ENCODE data around the gene PEX14. TPM values are rescaled to one million over a fixed set of nuclear protein-coding genes. Genes with fewer than 3 reads are reported as not detected.
"Not testable (repeated sequence)": the region's sequence is repeated elsewhere in the genome, so short reads cannot be mapped to it uniquely, and the experiment has no call there.

PEX14 gene, protein sequence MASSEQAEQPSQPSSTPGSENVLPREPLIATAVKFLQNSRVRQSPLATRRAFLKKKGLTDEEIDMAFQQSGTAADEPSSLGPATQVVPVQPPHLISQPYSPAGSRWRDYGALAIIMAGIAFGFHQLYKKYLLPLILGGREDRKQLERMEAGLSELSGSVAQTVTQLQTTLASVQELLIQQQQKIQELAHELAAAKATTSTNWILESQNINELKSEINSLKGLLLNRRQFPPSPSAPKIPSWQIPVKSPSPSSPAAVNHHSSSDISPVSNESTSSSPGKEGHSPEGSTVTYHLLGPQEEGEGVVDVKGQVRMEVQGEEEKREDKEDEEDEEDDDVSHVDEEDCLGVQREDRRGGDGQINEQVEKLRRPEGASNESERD
- 22.4 TPM for polyA plus RNA-seq (2012; ENCODE audit: insufficient read depth, insufficient read length)

DNA sequence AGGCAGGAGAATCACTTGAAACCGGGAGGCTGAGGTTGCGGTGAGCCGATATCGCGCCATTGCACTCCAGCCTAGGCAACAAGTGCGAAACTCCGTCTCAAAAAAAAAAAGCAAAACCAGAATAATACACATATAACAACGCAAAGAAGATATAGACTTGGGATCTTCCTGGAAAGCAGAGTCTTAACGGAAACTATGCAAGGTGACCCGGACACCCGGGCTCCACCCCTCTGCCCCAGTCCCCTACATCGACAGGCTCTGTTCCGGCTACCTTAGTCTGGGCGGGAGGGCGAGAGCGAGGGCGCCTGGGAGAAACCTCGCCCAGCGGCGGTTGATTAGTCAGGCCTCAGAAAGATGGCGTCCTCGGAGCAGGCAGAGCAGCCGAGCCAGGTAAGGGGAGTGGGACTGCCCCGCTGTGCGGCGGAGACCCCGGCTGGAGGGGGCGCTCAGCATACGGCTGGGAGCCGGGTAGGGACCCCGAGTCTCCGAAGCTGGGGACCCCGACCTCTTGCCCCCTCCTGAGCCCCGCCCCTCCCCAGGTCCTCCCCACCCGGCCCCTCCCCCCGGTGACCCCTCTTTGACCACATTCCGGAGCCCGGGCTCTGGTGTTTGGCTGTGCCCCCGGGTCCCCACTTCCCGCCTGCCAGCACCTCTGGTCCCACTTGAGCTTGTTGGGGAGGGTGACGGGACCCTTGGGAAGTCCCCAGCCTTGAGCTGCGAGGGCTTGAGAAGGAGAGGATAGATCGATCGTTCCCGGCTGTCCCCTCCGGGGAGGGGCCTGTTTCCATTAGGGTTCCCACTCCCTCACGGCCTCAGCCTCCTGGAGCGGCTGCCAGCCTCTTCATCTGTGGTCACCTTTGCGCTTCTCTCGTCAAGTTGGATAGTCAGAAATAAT is at the start of gene PEX14:
Gene PEX14 (plus strand): TSS at position 338 of the 895 bp plus-strand sequence. CDS start 17 bp downstream, at position 355.
- H3K4me3 ChIP-seq (ENCODE audit: low read length), result peak within 1 kb of the TSS; percentile 90
- DNase-seq (ENCODE audit: low read depth, low spot score), result peak; percentile 81

DNA sequence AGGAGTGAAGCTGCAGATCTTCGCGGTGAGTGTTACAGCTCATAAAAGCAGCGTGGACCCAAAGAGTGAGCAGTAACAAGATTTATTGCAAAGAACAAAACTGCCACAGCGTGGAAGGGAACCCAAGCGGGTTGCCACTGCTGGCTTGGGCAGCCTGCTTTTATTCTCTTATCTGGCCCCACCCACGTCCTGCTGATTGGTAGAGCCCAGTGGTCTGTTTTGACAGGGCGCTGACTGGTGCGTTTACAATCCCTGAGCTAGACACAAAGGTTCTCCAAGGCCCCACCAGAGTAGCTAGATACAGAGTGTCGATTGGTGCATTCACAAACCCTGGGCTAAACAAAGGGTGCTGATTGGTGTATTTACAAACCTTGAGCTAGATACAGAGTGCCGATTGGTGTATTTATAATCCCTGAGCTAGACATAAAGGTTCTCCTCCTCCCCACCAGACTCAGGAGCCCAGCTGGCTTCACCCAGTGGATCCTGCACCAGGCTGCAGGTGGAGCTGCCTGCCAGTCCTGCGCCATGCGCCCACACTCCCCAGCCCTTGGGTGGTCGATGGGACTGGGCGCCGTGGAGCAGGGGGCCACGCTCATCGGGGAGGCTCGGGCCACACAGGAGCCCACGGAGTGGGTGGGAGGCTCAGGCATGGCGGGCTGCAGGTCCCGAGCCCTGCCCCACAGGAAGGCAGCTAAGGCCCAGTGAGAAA is 48.8 kb upstream of the PEX14 start:
- not testable (repeated sequence) for H3K4me3 ChIP-seq (ENCODE audit: low read length); DNase-seq (ENCODE audit: low read depth, low spot score)

DNA sequence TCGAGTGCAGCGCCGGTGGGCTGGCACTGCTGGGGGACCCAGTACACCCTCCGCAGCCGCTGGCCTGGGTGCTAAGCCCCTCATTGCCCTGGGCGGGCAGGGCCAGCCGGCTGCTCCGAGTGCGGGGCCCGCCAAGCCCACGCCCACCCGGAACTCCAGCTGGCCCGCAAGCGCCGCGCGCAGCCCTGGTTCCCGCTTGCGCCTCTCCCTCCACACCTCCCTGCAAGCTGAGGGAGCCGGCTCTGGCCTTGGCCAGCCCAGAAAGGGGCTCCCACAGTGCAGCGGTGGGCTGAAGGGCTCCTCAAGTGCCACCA is 48.3 kb upstream of the PEX14 start:
- DNase-seq (ENCODE audit: low read depth, low spot score); H3K4me3 ChIP-seq (ENCODE audit: low read length): not testable (repeated sequence)

DNA sequence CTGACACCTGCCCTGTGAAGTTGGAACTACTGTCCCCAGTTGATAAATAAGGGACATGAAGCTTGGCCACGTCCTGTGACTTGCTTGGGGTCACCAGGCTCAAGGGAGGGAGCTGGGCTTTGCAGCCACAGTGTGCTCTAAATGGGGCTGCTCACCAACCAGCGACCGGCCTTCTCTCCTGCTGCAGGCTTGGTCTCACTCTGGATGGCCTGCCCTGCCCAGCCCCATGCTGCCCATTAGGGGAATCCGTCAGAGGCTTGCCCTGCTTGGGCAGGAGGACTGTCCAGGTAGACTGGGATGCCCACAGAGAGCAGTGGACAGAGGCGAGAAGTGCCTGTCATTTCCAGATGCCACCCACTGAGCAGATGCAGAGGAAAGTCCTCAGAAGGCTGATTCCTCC is 45.8 kb upstream of the PEX14 start:
- no peak overlapping the region for H3K4me3 ChIP-seq (ENCODE audit: low read length)
- DNase-seq (ENCODE audit: low read depth, low spot score), result no peak

DNA sequence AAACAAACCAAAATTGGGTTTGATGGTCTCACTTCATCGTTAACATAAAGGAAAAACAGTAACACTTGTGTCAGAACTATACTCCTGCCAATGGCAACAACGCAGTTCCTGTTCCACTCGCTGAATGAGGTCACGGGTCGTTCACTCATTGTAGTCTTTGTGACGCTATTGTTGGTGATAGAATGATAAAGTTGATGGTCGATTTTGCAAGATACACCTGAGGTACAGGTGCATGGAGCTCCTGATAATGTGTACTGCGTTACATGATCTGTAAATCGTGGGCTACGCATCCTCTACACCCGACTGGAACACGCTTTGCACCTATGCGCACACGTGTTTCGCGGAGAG is 44.9 kb upstream of the PEX14 start:
- DNase-seq (ENCODE audit: low read depth, low spot score), result no peak
- peak overlapping the region; percentile 94 for H3K4me3 ChIP-seq (ENCODE audit: low read length)

DNA sequence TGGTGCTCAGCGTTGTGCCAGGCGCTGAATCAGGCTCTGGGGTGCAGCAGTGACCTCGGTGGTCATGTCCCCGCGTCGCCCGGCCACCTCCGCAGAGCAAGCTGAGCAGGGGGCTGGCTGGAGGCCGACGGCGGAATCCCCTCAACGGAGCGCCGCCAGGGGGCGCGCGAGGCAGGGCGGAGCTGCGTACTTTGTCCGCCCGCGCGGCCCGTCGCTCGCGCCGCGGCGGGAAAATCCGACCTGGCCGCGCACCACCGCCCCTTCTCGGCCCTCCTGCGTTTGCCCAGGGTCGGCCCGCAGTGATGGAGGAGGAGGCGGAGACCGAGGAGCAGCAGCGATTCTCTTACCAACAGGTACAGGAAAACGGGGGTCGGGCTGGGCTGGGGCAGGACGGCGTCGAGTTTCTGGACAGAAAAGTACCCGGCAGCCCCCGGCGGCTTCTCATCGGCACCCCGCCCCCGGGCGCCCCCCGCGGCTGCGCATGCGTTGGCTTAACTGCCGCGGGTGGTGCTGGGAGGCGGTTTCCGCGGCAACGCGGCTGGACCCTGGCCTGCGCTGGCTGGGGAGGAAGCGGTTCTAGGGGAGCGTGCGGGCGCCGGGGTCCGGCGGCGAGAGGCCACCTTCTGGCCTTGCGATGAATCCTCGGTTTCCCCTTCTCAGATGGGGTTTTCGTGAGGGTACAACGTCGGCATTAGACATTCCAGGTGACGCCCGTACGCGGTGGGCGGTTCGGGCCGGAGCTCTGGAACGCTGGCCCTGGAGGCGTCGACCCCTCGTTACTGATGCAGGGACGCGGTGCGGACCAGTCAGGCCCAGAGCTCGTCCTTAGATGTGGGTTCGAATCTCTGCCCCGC is 44.3 kb upstream of the PEX14 start, which contains the start of gene CENPS:
Gene CENPS (plus strand): TSS at position 218 of the 854 bp plus-strand sequence. CDS start 85 bp downstream, at position 303.
- peak; percentile 70 for DNase-seq (ENCODE audit: low read depth, low spot score)
- H3K4me3 ChIP-seq (ENCODE audit: low read length), result peak within 1 kb of the TSS; percentile 94

DNA sequence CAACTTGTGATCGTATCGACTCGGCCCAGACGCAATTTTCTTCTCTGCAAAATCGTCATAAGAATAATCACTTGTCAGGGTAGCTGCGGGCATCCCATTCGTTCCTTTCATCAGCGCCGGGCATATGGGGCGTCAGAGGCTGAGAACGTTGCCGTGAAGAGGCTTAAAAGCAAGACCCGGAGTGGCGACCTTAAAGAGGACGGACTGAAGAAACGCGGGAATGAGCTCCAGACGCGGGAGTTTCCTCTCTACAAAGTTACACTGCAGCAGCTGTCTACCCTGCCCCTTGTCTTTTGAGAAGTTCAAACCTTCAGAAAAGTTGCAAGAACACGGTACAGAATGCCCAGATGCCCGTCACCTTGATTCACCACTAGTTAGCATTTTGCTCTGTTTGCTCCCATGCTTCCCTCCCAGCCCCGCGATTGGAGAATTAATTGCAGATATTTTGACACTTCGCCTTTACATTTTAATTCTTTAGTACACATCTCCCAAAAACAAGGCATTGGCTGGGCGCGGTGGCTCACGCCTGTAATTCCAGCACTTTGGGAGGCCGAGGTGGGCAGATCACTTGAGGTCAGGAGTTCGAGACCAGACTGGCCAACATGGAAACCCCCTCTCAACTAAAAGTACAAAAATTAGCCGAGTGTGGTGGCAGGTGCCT is 43.5 kb upstream of the PEX14 start:
- H3K4me3 ChIP-seq (ENCODE audit: low read length), result peak overlapping the region; percentile 94
- DNase-seq (ENCODE audit: low read depth, low spot score), result no peak

DNA sequence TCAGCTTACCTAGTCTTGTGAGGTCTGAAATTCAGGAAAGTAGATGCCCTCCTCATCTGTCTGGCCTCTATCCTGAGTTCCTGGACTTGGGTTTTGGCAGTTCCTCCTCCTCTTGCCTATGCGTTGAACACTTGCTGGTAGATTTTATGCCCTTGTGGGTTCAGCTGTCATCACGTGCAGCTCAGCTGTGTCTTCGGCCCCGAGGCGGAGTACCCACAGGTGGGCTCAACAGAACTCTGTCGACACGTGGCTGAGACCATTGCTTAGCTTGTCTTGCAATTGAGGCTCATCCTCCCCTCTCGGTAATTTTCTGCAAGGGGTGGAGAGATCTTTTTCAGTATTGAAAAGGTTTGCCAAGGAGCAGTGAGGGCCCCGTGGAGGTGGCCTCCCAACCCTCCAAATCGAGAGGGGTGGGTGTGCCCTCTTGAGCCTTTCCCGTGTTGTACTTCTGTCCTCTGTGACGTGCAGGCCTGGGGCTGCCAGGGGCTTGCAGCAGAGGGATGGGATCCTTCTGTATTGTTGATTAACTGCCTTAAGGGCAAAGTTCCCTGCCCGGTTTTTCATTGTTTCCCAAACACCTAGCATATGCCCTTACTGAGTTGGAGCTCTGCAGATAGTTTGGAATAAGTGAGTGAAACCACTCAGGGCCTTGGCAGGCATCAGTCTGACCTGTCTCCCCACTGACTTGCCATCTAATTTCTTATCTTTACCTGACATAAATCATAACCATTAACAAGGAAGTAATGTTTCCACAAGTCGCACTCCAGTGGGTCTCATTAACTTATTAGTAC is 41.6 kb upstream of the PEX14 start:
- no peak overlapping the region for H3K4me3 ChIP-seq (ENCODE audit: low read length)
- DNase-seq (ENCODE audit: low read depth, low spot score), result no peak

DNA sequence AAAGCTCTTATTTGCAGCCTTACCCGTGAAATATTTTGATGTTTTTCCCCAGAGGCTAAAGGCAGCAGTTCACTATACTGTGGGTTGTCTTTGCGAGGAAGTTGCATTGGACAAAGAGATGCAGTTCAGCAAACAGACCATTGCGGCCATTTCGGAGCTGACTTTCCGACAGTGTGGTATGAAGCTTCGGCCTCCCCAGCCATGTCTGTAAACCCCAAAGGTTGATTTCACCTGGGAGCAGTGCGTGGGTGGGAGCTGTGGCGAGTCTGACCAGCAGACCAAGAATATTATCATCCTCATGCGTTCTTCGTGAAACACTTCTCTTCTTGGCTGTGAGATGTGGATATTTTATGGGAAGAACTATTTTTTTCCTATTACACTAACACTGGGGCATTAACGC is 41.0 kb upstream of the PEX14 start:
- no peak overlapping the region for H3K4me3 ChIP-seq (ENCODE audit: low read length)
- DNase-seq (ENCODE audit: low read depth, low spot score), result no peak

DNA sequence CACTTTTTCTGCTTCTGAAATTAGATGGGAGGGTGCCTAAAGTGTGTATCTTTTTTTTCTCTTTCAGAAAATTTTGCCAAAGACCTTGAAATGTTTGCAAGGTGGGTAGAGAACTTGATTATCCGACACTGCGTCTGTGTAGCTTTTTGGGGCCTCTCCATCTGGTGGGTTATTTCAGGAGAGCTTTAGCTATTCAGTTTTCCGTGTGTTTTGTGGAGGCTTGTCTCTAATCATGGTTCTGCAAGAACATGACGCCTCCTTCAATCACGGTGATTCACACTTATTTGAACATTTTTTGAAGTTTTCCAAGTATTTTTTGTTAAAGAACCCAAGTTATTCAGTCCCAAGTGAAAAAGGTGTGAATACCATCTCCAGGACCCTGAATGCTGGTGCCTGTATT is 40.2 kb upstream of the PEX14 start:
- no peak for DNase-seq (ENCODE audit: low read depth, low spot score)
- no peak overlapping the region for H3K4me3 ChIP-seq (ENCODE audit: low read length)

DNA sequence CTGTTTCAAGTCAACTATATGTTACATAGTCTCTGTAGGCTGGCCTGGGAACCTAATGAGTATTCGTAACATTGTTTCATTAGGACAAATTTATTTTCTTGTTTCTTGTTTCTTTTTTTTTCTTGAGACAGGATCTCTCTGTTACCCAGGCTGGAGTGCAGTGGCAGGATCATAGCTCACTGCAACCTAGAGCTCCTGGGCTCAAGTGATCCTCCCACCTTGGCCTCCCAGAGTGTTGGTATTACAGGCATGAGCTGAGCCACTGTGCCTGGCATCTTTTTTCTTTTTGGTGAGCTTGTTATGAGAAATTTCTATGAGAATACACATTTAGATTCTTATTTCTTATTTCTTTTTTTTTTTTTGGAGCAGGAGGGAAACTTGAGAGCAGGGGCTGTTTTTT is 37.7 kb upstream of the PEX14 start:
- no peak for DNase-seq (ENCODE audit: low read depth, low spot score)
- no peak overlapping the region for H3K4me3 ChIP-seq (ENCODE audit: low read length)

DNA sequence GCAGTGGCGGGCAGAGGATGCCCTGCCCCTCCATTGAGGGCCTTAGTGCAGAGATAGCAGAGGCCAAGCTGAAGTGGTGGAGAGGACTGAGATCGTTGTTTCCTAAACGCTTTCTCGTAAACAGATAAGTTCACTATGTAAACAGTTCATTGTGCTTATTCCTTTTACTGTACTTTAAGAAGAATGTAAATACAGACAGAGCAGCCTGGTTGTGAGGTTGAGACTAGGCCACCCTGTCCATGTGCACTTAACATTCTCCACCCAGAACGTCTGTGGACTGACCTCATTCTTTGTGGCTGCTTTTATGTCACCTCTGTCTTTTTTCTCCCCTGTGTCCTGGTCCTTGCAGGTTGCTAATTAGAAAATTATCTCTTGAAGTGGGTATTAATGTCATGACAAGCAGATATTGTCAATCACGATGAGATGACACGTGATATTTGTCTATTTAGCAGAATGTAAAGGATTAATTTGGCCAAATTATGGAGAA is 36.0 kb upstream of the PEX14 start:
- no peak overlapping the region for H3K4me3 ChIP-seq (ENCODE audit: low read length)
- DNase-seq (ENCODE audit: low read depth, low spot score), result no peak

DNA sequence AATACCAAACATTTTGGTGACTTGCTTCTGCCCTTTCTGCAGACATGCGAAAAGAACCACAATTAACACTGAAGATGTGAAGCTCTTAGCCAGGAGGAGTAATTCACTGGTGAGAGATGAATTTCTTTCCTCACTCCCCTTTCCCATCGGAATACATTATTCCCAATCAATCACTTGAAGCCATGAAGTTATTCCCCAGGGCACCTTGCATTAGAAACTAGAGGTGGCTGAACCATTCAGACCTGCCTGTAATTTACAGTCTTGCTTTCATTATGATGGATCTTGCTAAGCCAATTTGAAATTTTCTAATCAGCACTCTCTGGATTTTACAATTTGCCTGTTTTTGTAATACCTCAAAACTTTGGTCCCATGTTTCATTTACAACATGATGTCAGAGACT is 34.4 kb upstream of the PEX14 start:
- no peak overlapping the region for H3K4me3 ChIP-seq (ENCODE audit: low read length)
- DNase-seq (ENCODE audit: low read depth, low spot score), result no peak

DNA sequence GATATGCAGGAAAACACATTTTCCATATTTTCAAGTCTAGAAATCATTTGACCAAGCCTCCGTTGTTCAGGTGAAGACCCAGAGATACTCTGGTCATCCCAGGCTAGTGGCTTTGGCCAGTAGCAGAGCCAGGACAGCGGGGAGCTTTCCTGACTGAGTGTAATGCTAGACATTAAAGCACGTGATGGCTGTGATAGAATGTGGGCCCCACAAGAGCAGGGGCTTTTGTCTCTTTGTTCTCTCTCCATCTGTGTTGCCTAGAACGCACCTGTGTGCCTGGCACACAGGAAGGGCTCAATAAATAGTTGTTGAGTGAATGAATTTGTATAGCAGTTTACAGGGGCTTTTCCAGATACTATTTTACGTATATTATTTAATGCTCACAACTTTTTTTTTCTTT is 34.0 kb upstream of the PEX14 start:
- no peak for DNase-seq (ENCODE audit: low read depth, low spot score)
- no peak overlapping the region for H3K4me3 ChIP-seq (ENCODE audit: low read length)

DNA sequence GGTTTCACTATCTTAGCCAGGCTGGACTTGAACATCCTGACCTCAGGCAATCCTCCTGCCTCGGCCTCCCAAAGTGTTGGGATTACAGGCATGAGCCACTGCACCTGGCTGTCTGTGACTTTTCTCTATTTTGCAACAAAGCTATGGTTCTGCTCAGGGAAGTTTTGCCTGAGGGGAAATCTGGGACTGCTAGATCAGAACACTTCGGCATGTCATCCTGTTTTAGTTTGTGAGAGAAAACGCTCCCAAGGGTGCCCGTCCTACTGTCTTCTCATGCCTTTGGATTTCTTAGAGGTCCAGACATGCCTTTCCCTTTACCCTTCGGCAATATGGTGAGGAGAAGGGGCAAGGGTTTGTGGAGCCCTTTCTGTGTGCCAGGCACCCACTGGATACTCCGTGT is 30.5 kb upstream of the PEX14 start:
- H3K4me3 ChIP-seq (ENCODE audit: low read length), result no peak overlapping the region
- no peak for DNase-seq (ENCODE audit: low read depth, low spot score)

DNA sequence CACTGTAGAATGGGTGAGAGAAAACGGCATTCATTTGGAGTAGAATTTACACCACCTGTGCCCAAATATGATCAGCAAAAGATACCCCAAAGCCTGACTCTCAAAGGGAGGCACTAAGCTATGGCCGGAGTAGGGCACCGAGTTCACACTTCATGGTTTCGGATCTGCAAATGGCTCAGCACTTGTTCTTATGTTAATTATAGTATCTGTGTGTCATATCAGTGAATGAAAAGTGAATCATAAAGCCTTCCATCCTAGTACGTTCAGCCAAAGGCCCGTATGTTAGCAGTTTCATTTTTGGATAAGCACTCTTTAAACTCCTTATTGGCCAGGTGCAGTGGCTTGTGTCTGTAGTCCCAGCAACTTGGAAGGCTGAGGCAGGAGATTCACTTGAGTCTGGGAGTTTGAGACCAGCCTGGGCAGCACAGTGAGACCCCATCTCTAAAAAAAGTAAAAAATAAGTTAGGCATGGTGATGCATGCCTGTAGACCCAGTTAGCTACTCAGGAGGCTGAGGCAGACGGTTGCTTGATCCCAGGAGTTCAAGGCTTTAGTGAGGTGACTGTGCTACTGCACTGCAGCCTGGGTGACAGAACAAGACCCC is 29.9 kb upstream of the PEX14 start:
- H3K4me3 ChIP-seq (ENCODE audit: low read length), result no peak overlapping the region
- DNase-seq (ENCODE audit: low read depth, low spot score), result no peak

DNA sequence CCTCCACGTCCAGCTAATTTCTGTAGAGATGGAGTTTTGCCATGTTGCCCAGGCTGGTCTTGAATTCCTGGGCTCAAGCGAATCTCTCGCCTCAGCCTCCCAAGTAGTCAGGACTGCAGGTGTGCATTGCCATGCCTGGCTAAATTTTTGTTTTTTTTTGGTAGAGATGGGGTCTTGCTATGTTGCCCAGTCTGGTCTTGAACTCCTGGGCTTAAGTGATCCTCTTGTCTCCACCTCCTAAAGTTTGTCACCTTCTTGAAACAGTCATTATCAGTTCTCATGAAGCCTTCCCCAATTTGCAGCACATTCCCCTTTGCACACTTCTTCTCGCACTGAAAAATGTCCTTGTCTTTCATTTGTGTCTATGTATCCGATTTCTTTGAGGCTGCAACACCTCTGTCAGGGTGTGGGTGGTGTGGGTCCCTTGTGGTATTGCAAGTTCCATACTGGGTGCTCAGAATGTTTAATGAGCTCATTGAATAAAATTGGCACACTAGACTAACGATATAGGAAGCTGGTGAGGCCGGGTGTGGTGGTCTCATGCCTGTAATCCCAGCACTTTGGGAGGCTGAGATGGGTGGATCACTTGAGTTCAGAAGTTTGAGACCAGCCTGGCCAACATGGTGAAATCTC is 27.8 kb upstream of the PEX14 start:
- H3K4me3 ChIP-seq (ENCODE audit: low read length), result no peak overlapping the region
- DNase-seq (ENCODE audit: low read depth, low spot score), result no peak
